NCI-H1105 treated with DMSO at 0.1 percent for 48 hours (cell line): Measurements from ENCODE around the gene PCBP4.

ENCODE experiments used
- DNase-seq: peaks from one replicate; lab custom pipeline; 2025; lab: John Stamatoyannopoulos, UW

PCBP4 gene

DNA sequence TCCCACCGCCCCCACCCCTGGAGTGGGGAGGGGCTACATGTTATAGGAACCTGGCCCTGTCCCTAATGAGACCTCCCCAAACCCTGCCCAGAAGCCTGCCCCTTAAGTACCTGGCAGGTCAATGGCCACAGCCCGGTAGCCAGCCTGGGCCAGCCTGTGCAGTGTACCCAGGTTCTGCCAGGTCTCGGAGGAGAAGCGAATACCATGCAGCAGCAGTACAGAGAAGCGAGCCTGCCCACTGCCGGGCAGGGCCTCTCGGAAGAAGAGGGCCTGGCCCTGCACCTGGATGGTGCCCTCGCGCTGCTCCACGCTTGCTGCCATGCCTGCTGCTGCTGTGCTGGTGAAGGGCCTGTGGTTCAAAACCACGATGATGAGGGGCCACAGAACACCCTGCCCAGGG, 4.1 kb upstream of the PCBP4 start:
- no peak for DNase-seq

DNA sequence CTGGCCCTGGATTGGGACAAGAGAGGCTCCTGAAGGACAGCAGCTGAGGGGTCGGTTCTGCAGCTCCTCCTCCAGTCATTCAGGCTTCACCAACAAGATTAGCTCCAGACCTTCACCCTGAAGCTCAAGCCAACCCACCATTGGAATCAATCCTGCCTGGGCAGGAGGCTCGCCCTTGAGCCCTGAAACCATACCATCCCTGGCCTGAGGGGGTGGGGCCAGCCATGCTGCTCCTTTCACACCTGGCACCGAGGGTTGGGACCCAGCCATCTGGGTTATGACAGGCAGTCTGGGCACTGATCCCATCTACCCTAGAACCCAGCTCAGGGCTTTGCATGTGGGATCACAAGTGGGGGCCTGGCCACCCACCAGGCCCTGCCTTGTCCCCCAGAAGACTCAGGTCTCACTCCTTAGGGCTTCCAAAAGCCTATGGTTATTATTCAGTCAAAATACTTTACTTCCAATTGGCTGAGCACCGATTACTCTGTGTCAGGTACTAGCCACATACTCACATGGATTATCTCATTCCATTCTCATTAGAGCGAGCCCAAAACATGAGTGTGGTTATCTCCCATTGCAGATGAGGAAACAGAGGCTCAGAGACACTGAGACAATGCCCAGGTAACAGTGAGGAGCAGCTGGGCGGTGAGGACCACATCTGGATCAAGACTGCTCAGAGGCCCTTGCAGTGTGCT, 3.5 kb upstream of the PCBP4 start:
- DNase-seq, result no peak

DNA sequence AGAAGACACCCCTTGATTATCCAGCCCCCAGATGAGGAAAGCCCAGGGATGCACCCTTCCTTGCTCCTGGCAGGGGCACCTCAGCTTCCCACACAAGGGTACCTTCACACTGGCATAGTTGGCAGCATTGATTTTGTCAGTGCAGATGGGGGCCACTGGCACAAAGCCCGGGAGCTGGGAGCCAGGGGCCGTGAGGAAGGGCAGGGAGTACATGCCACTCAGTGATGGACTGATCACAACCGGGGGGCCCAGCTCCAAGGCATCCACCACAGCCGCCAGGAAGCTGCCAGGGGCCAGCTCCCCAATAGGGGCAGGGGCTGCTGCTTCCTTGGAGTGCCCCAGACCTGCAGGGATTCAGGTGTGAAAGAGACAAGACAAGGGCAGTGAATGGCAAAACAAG, 2.6 kb upstream of the PCBP4 start:
- DNase-seq, result no peak

- no peak for DNase-seq
Measured at GRCh38 chr3:51968883-51969678, 1.8 kb upstream of the PCBP4 start.

DNA sequence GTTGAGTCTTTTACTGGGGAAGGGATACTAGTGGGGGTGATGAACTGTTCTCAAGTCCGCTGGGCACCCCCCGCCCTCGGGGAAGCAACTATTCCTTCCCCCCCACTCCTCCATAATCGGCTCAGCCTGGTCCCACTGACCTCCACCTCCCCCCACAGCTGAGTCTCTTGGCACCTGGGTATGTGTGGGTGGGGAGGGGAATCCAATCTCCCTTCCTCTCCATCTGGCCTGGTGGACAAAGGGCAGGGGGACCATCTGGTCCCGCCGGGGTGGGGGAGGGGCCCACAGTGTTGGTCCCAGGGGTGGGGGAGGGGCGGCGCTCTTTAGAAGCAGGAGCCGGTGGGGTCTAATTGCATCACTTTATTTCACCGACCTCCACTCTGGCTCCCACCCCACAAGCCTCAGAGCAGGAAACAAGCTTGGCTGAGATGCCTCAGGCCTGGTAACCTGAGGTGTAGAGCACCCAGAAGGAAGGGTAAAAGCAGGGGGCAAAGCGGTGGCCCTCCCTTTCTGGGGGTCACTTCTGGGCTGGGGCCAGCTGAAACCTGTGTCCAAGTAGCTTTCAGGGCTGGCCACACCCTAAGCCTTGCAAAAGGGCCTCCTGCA, 1.0 kb upstream of the PCBP4 start:
- no peak for DNase-seq

DNA sequence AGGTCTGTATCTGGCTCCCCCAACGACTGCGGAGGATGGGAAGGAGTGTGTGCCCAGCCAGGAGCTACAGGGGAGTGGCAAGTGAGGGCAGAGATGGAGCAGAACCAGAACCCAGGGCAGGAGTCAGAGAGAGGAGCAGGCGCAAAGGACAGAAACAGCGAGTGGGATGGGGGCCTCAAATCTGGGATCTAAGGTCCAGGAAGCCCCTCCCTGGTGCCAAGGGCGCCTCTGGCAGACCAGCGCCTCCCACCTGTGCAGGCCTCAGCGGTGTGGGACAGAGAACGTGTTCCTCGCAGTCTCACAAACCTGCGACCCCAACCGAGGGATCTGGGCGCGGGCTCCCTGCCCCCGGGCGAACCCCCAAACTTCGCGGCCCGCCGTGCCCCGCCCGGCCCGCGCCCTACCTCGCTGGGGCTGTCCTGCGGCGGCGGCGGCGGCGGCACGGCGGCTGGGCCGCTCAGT, 301 bp downstream of the PCBP4 start:
- no peak for DNase-seq

- DNase-seq, result no peak
Measured at GRCh38 chr3:51966486-51966885, 768 bp downstream of the PCBP4 start.

DNA sequence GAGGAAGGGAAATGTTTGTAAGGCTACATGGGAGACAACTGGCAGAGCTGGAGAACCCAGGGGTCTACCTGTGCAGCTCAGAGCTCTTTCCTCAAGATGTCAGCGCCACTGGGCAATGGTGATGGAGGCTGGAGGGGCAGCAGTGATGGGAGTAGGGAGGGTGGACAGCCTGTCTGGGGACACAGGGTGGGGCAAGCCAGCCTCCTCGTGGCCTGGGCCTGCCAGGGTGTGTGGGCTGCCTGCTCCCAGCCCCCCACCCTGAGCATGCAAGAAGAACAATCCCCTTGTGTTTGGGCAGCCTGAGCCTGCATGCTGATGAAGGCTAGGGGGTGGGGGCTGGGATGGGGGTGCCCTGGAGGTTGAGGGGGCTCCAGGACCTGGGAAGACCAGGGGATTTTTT, 1.2 kb downstream of the PCBP4 start:
- no peak for DNase-seq

DNA sequence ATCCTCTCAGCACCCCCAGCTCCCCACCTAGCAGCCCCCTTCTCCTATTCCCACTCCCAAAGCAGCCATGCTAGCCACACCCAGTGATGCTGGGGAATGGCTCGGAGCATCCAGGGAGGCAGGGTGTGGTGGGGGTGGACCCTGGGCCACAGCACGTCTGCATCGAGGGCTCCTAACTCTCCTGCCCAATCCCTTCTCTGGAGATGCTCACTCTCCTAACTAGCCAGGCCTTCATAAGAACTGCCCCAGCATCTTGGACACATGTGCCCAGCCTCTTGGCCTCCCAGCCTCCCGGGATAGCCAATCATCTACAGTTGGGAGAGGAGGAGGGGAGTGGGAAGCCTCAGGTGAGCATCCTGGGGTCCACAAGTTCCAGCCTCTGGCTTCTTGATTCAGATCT, 2.7 kb downstream of the PCBP4 start:
- DNase-seq, result no peak

- DNase-seq, result no peak
Measured at GRCh38 chr3:51963951-51964451, 3.3 kb downstream of the PCBP4 start.

- DNase-seq, result no peak
Measured at GRCh38 chr3:51962854-51963530, 4.3 kb downstream of the PCBP4 start.

- DNase-seq, result no peak
Measured at GRCh38 chr3:51961602-51962569, 5.4 kb downstream of the PCBP4 start.

DNA sequence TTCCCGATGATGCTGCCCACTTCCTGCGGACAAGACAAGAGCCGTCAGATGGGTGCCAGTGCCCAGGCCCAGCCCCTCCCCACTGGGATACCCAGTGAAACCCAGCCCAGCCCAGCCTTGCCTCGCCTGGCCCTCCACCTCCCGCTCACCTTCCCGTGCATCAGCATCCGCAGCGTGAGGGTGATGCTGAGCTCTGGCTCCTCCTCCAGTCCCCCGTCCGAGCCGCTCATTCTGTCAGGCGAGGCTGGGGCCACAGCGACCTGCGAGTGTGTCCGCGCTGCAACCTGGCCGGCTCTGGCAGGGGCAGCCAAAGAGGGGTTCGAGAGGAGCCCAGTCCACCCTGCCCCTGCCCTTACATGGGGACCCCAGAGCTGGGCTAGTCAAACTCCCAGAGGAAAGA, 6.2 kb downstream of the PCBP4 start:
- no peak for DNase-seq

DNA sequence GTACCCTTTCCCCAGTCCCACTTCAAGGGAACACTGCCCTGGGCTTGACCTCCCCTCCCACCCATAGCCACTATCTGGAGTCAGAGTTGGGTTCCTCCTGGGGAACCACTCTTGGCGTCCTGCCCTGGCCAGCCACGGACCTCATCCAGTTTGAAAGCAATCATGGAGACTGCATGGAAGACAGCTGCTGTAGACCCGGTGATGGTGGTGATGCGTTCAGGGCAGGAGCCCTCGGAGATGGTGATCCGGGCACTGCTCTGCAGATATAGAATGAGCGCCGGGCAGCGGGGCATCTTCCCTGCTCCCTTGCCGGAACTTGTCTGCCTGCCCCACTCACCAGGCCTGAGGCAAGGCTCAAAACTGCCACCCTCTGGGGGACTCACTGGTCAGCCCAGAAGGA, 6.9 kb downstream of the PCBP4 start:
- no peak for DNase-seq

DNA sequence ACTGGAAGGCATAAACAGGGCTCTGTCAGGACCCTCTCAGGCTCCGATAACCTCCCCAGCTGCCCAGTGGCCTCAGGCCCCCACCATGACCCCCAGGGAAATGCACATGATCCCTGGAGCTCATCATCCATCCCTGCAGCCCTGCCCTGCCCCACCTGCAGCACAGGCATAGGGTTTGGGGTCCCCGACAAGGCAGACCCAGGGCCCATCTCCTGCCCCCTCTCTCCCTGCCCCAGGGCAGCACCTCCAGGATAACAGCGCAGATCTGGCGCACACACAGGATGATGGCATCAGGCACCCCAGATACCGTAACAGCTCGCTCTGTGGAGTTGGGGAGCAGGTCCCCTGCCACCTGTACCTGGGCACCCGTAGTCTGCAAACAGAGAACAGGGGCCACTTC, 7.6 kb downstream of the PCBP4 start:
- DNase-seq, result no peak

DNA sequence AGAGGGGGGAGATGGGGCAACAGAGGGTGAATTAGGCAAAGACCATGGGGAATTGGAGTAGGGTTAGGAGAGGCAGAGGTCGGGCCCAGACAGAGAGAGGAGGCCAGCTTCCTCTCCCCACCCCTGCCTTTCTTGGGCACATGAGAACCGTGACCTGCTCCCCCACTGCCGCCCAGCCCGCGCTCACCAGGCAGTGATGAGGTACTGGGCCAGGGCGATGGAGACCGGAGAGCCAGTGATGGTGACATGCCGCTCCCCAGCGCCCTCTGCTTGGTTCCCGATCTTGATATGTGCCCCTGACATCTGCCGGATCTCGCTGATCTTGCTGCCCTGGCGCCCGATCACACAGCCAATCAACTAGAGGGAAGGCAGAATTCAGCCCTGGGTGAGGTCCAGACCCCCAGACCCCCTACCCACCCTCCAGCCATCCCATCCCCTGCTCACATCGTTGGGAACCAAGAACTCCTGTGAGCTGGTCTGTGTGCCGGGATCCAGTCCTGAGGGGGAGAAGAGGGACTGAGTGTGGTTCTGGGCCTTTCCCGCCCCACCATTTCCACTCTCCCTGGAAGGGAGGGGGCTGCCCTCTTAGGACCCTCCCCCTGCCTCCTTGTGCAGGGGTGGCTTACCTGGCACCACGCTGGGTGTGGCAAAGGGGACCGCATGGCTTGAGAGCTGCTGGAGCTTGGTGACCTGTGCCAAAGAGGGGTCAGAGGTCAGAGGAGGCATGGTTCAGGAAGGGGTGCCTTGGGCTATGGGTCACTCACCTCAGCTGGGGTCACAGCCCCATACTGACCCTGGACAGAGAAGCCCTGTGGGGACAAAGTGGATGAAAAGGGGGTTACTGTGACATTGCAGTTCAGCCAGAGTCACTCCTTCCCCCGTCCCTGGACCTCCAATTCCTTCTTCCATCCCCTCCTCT, 8.4 kb downstream of the PCBP4 start:
- no peak for DNase-seq

GRCh38 chr3:51957520-51958205, 9.6 kb downstream of the PCBP4 start:
- DNase-seq, result no peak

GRCh38 chr3:51955893-51956770, 11.1 kb downstream of the PCBP4 start:
- peak; percentile 47 for DNase-seq
